RWPE2 (cell line): ENCODE measurements around the gene PHC2.
A peak's percentile ranks its signal among the peaks of the same experiment; 100 is the strongest.

Experiments used
- ATAC-seq: fragments of 200-7000 bp; cut with Tn5 transposase; 3 replicates; pipeline ENCODE4 v1.9.1; 2021; ENCODE audit warnings: low read depth
- DNase-seq: peaks from one replicate; pipeline ENCODE4 v3.0.0-alpha.2; 2020; ENCODE audit warnings: low spot score
- H3K27ac ChIP-seq: fragments of 450-650 bp; 2 replicates; pipeline ENCODE4 v1.5.1; 2017; ENCODE audit warnings: mild to moderate bottlenecking; ENCODE audit not compliant: poor library complexity, severe bottlenecking
- H3K27me3 ChIP-seq: fragments of 250-450 bp; sonication (Bioruptor Pico); 2 replicates; pipeline ENCODE4 v1.5.1; 2021; ENCODE audit warnings: mild to moderate bottlenecking, moderate library complexity; ENCODE audit not compliant: insufficient read depth, poor library complexity, severe bottlenecking
- H3K36me3 ChIP-seq: fragments of 250-450 bp; sonication (Bioruptor Pico); 2 replicates; pipeline ENCODE4 v1.5.1; 2020; ENCODE audit warnings: low read depth, mild to moderate bottlenecking, moderate library complexity
- H3K4me1 ChIP-seq: fragments of 250-450 bp; sonication (Bioruptor Pico); 2 replicates; pipeline ENCODE4 v1.5.1; 2021; ENCODE audit warnings: mild to moderate bottlenecking, moderate library complexity; ENCODE audit not compliant: insufficient read depth, poor library complexity, severe bottlenecking
- H3K4me3 ChIP-seq: fragments of 250-450 bp; sonication (Bioruptor Pico); 2 replicates; pipeline ENCODE4 v1.5.1; 2021; ENCODE audit warnings: mild to moderate bottlenecking, moderate library complexity; ENCODE audit not compliant: severe bottlenecking
- H3K9me3 ChIP-seq: fragments of 250-450 bp; sonication (Bioruptor Pico); 2 replicates; pipeline ENCODE4 v1.5.1; 2021; ENCODE audit warnings: mild to moderate bottlenecking, moderate library complexity; ENCODE audit not compliant: severe bottlenecking
- TF ChIP-seq, protein P1 (sequence below): fragments of 450-650 bp; IDR thresholded peaks from one replicate; pipeline ENCODE4 v1.5.1; 2017; ENCODE audit warnings: mild to moderate bottlenecking, moderate library complexity; ENCODE audit not compliant: poor library complexity, severe bottlenecking

Gene PHC2

DNA sequence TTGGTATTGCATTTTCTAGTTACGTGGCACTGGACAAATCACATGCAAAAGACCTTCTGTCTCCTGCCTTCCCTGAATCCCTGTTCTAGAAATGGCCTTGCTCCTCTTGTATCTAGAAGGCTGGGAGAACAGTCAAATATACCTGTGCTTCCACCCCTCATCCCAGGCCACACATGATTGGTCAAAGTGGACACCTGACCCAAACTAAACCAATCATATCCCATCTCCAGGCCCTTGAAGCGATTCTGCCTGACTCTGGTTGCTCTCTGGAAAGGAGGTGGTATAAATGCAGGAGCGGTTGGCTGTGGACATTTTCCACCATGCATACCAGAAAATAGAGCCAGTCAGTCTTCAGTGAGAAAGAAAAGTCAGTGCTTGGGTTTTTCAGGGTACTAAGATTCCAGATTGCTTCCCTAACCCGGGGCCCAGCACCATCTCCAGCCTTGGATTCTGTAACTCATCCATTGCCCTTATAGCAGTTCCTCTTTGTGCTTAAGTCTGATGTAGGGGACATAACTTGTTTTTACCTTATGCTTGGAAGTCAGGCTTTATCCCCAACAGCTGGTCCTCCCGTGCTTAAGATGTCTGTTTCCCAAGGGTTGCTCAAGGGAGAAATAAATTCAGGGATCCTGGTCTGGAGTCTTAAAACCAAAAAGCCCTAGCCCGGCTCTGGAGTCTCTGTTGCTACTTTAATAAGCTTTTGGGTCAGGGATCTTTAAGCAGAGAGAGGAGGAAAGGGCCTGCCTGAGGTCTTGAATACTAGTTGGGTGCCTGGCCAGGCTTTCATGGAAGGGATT lies 7.7 kb upstream of the PHC2 start:
- TF ChIP-seq, protein P1, sequence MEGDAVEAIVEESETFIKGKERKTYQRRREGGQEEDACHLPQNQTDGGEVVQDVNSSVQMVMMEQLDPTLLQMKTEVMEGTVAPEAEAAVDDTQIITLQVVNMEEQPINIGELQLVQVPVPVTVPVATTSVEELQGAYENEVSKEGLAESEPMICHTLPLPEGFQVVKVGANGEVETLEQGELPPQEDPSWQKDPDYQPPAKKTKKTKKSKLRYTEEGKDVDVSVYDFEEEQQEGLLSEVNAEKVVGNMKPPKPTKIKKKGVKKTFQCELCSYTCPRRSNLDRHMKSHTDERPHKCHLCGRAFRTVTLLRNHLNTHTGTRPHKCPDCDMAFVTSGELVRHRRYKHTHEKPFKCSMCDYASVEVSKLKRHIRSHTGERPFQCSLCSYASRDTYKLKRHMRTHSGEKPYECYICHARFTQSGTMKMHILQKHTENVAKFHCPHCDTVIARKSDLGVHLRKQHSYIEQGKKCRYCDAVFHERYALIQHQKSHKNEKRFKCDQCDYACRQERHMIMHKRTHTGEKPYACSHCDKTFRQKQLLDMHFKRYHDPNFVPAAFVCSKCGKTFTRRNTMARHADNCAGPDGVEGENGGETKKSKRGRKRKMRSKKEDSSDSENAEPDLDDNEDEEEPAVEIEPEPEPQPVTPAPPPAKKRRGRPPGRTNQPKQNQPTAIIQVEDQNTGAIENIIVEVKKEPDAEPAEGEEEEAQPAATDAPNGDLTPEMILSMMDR, result no peak
- Histone ChIP-seq H3K27me3 (no peaks in the 10 kb centered on the region), H3K4me3 (no peak overlapping the region), H3K4me1 (peaks cover 49% of the 10 kb centered on the region), H3K27ac (peak overlapping the region; percentile 58), H3K36me3 (no peaks in the 10 kb centered on the region), H3K9me3 (no peaks in the 10 kb centered on the region)
- no peak for DNase-seq
- no peak for ATAC-seq

DNA sequence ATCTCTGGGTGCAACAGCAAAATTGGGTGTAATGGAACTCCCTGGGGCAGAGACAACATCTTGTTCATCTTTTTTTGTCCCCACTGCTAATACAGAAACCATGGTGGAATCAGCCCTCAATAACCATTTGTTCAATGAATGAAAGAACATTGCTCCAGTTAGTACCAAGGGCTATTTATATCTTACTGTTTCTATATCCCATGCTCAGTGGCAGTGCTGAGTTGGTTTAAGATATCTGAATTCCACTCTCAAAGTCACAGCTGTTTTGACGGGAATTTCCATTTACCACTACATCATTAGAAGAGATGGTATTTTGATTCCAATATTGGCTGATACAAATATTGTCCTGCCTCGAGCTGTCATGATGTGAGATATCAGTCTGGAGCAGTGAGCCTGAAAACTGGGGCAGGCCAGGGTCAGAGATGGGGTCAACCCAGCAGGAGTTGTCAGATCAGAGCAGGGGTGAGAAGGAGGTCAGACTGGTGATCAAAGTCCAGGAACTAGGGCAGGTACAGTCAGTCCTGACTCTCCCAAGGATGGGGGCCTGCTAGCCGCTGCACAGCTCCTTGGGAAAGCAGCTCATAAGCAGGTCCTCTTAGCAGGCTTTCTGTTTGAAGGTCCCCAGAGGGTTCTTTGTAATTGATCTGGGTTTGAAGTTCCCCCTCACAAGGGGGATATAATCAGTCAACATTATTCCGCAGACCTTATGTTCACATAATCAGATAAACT lies 5.8 kb upstream of the PHC2 start:
- TF ChIP-seq, protein P1, result no peak
- Histone ChIP-seq H3K36me3 (no peaks in the 10 kb centered on the region), H3K4me3 (no peak overlapping the region), H3K4me1 (peaks cover 44% of the 10 kb centered on the region), H3K9me3 (no peaks in the 10 kb centered on the region), H3K27ac (no peak overlapping the region), H3K27me3 (no peaks in the 10 kb centered on the region)
- no peak for DNase-seq
- no peak for ATAC-seq

DNA sequence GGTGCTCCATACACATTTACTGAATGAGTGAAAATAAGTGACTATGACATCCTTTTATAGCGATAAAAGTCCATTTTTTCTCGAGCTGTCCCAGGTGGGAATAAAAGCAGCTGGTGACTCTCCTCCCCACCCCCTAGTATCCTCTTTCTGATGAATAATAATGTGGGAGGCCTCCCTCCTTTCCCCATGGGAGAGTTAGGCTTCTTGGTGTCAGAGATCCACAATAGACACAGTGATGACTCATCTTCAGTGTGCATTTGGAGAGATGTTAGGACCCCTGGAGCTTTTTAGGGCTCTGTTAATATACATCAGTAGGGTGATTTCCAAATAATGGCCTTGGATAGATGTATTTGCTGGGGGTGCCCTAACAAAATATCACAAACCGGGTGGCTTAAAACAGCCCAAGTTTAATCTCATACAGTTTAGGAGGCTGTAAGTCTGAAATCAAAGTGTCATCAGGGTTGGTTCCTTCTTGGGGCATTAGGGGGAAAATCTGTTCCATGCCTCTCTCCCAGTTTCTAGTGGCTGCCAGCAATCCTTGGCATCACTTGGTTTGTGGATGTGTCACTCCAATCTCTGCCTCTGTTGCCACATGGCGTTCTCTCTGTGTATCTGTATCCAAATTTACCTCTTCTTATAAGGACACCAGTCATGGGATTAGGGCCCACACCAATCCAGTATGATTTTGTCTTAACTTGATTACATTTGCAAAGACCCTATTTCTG lies 4.4 kb upstream of the PHC2 start:
- Histone ChIP-seq H3K27ac (peak overlapping the region; percentile 93), H3K36me3 (no peaks in the 10 kb centered on the region), H3K9me3 (no peaks in the 10 kb centered on the region), H3K4me3 (no peak overlapping the region), H3K4me1 (peaks cover 44% of the 10 kb centered on the region), H3K27me3 (no peaks in the 10 kb centered on the region)
- TF ChIP-seq, protein P1, result no peak
- DNase-seq, result no peak
- ATAC-seq, result 0 out of 3 replicates have a peak, but pooled peaks have one; percentile 5

DNA sequence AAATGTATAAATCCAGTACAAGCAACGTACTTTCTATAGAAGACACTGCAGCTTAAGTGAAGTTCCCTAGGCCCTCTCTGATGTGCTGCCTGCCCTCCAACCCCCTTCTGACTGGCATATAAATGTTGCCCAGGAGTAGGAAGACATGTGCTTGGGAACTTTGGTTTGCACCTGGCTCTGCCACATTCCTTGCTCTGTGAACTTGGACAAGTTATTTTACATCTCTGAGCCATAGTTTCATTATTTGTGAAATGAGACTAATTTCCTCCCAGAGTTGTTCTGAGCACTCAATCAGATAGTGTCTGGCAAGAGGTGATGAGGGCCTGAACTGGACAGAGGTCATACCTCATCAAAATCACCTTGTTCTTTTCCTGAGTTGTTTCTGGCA lies 3.5 kb upstream of the PHC2 start:
- Histone ChIP-seq H3K4me1 (peaks cover 38% of the 10 kb centered on the region), H3K36me3 (no peaks in the 10 kb centered on the region), H3K4me3 (no peak overlapping the region), H3K27me3 (no peaks in the 10 kb centered on the region), H3K27ac (peak overlapping the region; percentile 93), H3K9me3 (no peaks in the 10 kb centered on the region)
- no peak for DNase-seq
- TF ChIP-seq, protein P1, result no peak
- no peak for ATAC-seq
